ENCODE data around the gene TNFRSF14.

- no peak for TF ChIP-seq CTCF (IDR thresholded peaks at IDR 0.05)
- no peak for TF ChIP-seq POLR2A (IDR thresholded peaks at IDR 0.05)
Measured at GRCh38 chr1:2592672-2593071, 36.5 kb downstream of the TNFRSF14 start.
